ENCODE results near the gene GPR153. TPM values are rescaled to one million over a fixed set of nuclear protein-coding genes. Genes with fewer than 3 reads are reported as not detected.

Gene GPR153
- total RNA-seq, 6 experiments from 2014 or later: 1.5 to 34.6 (median 6.6) TPM

GRCh38 chr1:6205849-6206519 lies 54.9 kb downstream of the GPR153 start, which contains the start of gene RNF207:
RNF207 (plus strand) TSS chr1:6206119; CDS start chr1:6206536, 417 bp downstream.
- H3K9me3 ChIP-seq: no peaks in the 10 kb centered on the region
- ATAC-seq (peak; percentile 82 to 89 (median 86)), DNase-seq (peak; percentile 81 to 87 (median 85))
- no peaks in the 10 kb centered on the region for H3K4me1 ChIP-seq
- peak within 1 kb of the TSS; percentile 67 to 85 (median 68) for H3K4me3 ChIP-seq
- 5% methylated on average over 4 of the region's 66 CpGs for WGBS (ENCODE audit: insufficient coverage, low coverage, low lambda C conversion rate, missing lambda C conversion rate)
- H3K27ac ChIP-seq: peak within 1 kb of the TSS; percentile 54 to 59 (median 56)
- TF ChIP-seq CTCF (IDR thresholded peaks at IDR 0.05) (no peak), POLR2A (IDR thresholded peaks at IDR 0.05) (peak; percentile 74)
- no peaks in the 10 kb centered on the region for H3K36me3 ChIP-seq
- H3K27me3 ChIP-seq: no peaks in the 10 kb centered on the region
- intact Hi-C loops (cut with DNase I): no loop called here

GRCh38 chr1:6202256-6202655 lies 58.6 kb downstream of the GPR153 start:
- no peaks in the 10 kb centered on the region for H3K36me3 ChIP-seq
- H3K4me1 ChIP-seq: peaks cover 0 to 12% (median 3%) of the 10 kb centered on the region in 4 donors
- no peak overlapping the region for H3K4me3 ChIP-seq
- H3K9me3 ChIP-seq: no peaks in the 10 kb centered on the region
- no peak for ATAC-seq
- intact Hi-C loops (cut with DNase I): no loop called here
- no peak overlapping the region for H3K27ac ChIP-seq
- peak in 1 of 3 donors; percentile 17 for DNase-seq
- no peaks in the 10 kb centered on the region for H3K27me3 ChIP-seq
- 86% methylated on average over 7 of the region's 7 CpGs for WGBS (ENCODE audit: insufficient coverage, low coverage, low lambda C conversion rate, missing lambda C conversion rate)
- TF ChIP-seq CTCF (IDR thresholded peaks at IDR 0.05): no peak
- no peak for TF ChIP-seq POLR2A (IDR thresholded peaks at IDR 0.05)

GRCh38 chr1:6200188-6200809 lies 60.6 kb downstream of the GPR153 start:
- Histone ChIP-seq H3K27ac (peak overlapping the region; percentile 55 to 84 (median 60)), H3K27me3 (no peaks in the 10 kb centered on the region), H3K9me3 (no peaks in the 10 kb centered on the region), H3K4me1 (peaks cover 0 to 12% (median 3%) of the 10 kb centered on the region in 4 donors), H3K36me3 (peaks cover 0 to 18% (median 6%) of the 10 kb centered on the region in 4 donors), H3K4me3 (peak overlapping the region; percentile 99 to 100 (median 100))
- DNase-seq (no peak), ATAC-seq (no peak)
- WGBS (ENCODE audit: insufficient coverage, low coverage, low lambda C conversion rate, missing lambda C conversion rate): 93% methylated on average over 6 of the region's 10 CpGs
- TF ChIP-seq POLR2A (IDR thresholded peaks at IDR 0.05): no peak
- TF ChIP-seq CTCF (IDR thresholded peaks at IDR 0.05): no peak
- intact Hi-C loops (cut with DNase I): no loop called here

- TF ChIP-seq POLR2A (IDR thresholded peaks at IDR 0.05) (peak; percentile 90), CTCF (IDR thresholded peaks at IDR 0.05) (no peak)
- intact Hi-C loops (cut with DNase I): no loop called here
- DNase-seq: peak; percentile 97 to 98 (median 97)
- H3K4me1 ChIP-seq: peaks cover 0 to 12% (median 3%) of the 10 kb centered on the region in 4 donors
- peaks cover 0 to 22% (median 8%) of the 10 kb centered on the region in 4 donors for H3K36me3 ChIP-seq
- peak within 1 kb of the TSS; percentile 99 to 100 (median 100) for H3K4me3 ChIP-seq
- no peaks in the 10 kb centered on the region for H3K9me3 ChIP-seq
- peak; percentile 97 to 99 (median 98) for ATAC-seq
- WGBS (ENCODE audit: insufficient coverage, low coverage, low lambda C conversion rate, missing lambda C conversion rate): under 1% methylated on average over 25 of the region's 53 CpGs
- peak within 1 kb of the TSS; percentile 59 to 84 (median 60) for H3K27ac ChIP-seq
- no peaks in the 10 kb centered on the region for H3K27me3 ChIP-seq
These were observed 61.4 kb downstream of the GPR153 start, which contains the start of gene RPL22 for GRCh38 chr1:6199298-6200187. RPL22 (minus strand) TSS chr1:6199595; CDS start chr1:6199573, 22 bp downstream.
